ENCODE results near the gene NFATC1.

DNA sequence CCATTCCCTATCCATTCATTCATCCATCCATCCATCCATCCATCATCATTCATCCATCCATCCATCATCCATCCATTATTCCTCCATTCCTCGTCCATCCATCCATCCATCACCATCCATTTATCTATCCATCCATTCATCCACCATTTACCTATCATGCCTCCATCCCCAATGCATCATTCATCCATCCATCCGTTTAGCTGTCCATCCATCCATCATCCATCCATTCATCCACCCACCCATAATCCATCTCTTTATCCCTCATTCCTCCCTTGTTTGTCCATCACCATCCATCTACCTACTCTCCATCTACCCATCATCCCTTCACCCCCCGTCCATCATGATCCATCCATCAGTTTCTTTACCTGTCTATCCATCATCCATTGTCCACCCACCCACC, 13.6 kb downstream of the NFATC1 start:
- TF ChIP-seq, protein P1, sequence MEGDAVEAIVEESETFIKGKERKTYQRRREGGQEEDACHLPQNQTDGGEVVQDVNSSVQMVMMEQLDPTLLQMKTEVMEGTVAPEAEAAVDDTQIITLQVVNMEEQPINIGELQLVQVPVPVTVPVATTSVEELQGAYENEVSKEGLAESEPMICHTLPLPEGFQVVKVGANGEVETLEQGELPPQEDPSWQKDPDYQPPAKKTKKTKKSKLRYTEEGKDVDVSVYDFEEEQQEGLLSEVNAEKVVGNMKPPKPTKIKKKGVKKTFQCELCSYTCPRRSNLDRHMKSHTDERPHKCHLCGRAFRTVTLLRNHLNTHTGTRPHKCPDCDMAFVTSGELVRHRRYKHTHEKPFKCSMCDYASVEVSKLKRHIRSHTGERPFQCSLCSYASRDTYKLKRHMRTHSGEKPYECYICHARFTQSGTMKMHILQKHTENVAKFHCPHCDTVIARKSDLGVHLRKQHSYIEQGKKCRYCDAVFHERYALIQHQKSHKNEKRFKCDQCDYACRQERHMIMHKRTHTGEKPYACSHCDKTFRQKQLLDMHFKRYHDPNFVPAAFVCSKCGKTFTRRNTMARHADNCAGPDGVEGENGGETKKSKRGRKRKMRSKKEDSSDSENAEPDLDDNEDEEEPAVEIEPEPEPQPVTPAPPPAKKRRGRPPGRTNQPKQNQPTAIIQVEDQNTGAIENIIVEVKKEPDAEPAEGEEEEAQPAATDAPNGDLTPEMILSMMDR (IDR thresholded peaks at IDR 0.05): no peak
- no peak for TF ChIP-seq POLR2A (IDR thresholded peaks at IDR 0.05)
